Left renal pelvis (tissue), 4 donors: ENCODE results near the gene STIP1. TPM values are rescaled to one million over a fixed set of nuclear protein-coding genes. Genes with fewer than 3 reads are reported as not detected.

Experiments
- DNase-seq, 4 donors: peaks; one replicate each; pipeline ENCODE4 v3.0.0-alpha.2; 2013; ENCODE audit warnings: low read depth in 4 of 4, low spot score in 3 of 4
- polyA plus RNA-seq, 4 donors: library from polyadenylated mRNA; unstranded; fragments of 120-200 nt; gene quantifications; one replicate each; pipeline ENCODE4 v1.2.1, GENCODE V29; 2013; ENCODE audit not compliant: insufficient read length in 4 of 4

The STIP1 gene
- polyA plus RNA-seq, 4 donors: 125 to 232 (median 205) TPM

- no peak for DNase-seq
These were observed 62.6 kb downstream of the STIP1 start for GRCh38 chr11:64248578-64248977.

GRCh38 chr11:64249038-64249437, 63.1 kb downstream of the STIP1 start:
- no peak for DNase-seq

- no peak for DNase-seq
These were observed 63.8 kb downstream of the STIP1 start for GRCh38 chr11:64249563-64250414.

GRCh38 chr11:64250415-64251015, 64.5 kb downstream of the STIP1 start:
- no peak for DNase-seq

- DNase-seq: no peak
These were observed 65.2 kb downstream of the STIP1 start, which contains the start of gene PLCB3 for GRCh38 chr11:64251016-64251752. TSS of gene PLCB3 (plus strand) at chr11:64251530. CDS start at chr11:64251650, 120 bp downstream.

DNA sequence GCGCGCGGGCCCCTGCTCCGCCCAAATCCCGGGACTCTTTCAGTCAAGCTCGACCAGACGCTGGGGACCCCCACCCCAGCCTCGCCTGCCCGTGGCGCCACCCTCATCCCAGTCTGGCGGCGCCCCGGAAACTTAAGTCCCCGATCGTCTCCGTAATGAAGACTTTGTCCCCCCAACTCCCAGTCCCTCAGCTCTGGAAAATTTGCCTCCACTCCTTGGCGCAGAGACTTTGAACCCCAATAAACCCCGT, 65.7 kb downstream of the STIP1 start:
- DNase-seq: no peak

- DNase-seq: no peak
These were observed 66.3 kb downstream of the STIP1 start for GRCh38 chr11:64252003-64252872.

GRCh38 chr11:64253043-64253442, 67.1 kb downstream of the STIP1 start:
- no peak for DNase-seq

DNA sequence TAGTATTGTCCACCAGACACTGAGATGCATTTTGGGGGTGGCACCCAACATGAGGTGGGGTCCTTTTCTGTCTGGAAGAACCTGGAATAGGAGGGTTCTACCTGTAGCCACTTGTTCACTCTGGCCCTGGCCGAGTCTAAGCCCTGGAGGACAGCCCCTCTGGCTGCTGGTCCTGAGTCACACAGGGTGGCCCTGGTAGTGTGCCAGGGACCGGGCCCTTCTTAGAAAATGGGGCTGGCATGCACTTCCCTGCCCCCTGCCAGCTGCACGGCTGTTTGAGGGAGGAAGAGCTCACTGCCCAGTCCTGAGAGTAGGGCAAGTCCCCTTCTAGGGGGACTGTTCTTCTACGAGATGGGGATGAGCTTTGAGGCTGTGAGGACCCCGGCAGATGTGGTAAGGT, 67.5 kb downstream of the STIP1 start:
- DNase-seq: no peak

Other genes starting within 250 kb of the STIP1 start
- gene NAA40, start 247.2 kb upstream of the STIP1 start, polyA plus RNA-seq: 10 to 100 TPM; 19.3 to 39.8 (median 32.1) TPM
- 100 to 1,000 TPM; 150 to 327 (median 212) TPM for gene COX8A, start 211.6 kb upstream of the STIP1 start, polyA plus RNA-seq
- gene OTUB1, start 199.7 kb upstream of the STIP1 start, polyA plus RNA-seq: 100 to 1,000 TPM in 2 of 4 donors, 10 to 100 TPM in 2; 67.1 to 112 (median 101) TPM
- 1 to 10 TPM; 2.1 to 5.5 (median 3.5) TPM for gene FLRT1, start 150.2 kb upstream of the STIP1 start, polyA plus RNA-seq
- gene MACROD1, start 20.1 kb upstream of the STIP1 start, polyA plus RNA-seq: 10 to 100 TPM; 14.9 to 17.8 (median 15.3) TPM
- gene FERMT3, start 20.6 kb downstream of the STIP1 start, polyA plus RNA-seq: 1 to 10 TPM; 3.4 to 7.2 (median 5.6) TPM
- gene TRPT1, start 40.0 kb downstream of the STIP1 start, polyA plus RNA-seq: 10 to 100 TPM; 25.7 to 56.1 (median 40.1) TPM
- gene NUDT22, start 40.1 kb downstream of the STIP1 start, polyA plus RNA-seq: 10 to 100 TPM; 13.2 to 32.7 (median 19.1) TPM
- 10 to 100 TPM; 44.9 to 85.8 (median 59.1) TPM for gene DNAJC4, start 44.4 kb downstream of the STIP1 start, polyA plus RNA-seq
- 100 to 1,000 TPM in 2 of 4 donors, 10 to 100 TPM in 2; 82.6 to 115 (median 99.9) TPM for gene VEGFB, start 48.4 kb downstream of the STIP1 start, polyA plus RNA-seq
- 10 to 100 TPM; 61.0 to 99.2 (median 86.6) TPM for gene FKBP2, start 54.9 kb downstream of the STIP1 start, polyA plus RNA-seq
- 10 to 100 TPM; 54.4 to 90.9 (median 69.8) TPM for gene PPP1R14B, start 60.8 kb downstream of the STIP1 start, polyA plus RNA-seq
- 10 to 100 TPM; 12.4 to 17.1 (median 13.7) TPM for gene PLCB3, start 65.4 kb downstream of the STIP1 start, polyA plus RNA-seq
- gene BAD, start 98.5 kb downstream of the STIP1 start, polyA plus RNA-seq: 10 to 100 TPM; 42.1 to 69.9 (median 48.3) TPM
- gene GPR137, start 99.7 kb downstream of the STIP1 start, polyA plus RNA-seq: 10 to 100 TPM; 27.4 to 48.6 (median 30.6) TPM
- gene KCNK4, start 105.1 kb downstream of the STIP1 start, polyA plus RNA-seq: under 1 TPM in 1 of 4 donors, not detected in 3; 0.16 TPM
- gene CATSPERZ, start 114.2 kb downstream of the STIP1 start, polyA plus RNA-seq: under 1 TPM in 1 of 4 donors, not detected in 3; 0.79 TPM
- gene ESRRA, start 119.4 kb downstream of the STIP1 start, polyA plus RNA-seq: 10 to 100 TPM in 3 of 4 donors, 1 to 10 TPM in 1; 7.4 to 31.0 (median 17.2) TPM
- gene TRMT112, start 131.4 kb downstream of the STIP1 start, polyA plus RNA-seq: 100 to 1,000 TPM; 208 to 244 (median 221) TPM
- gene PRDX5, start 131.9 kb downstream of the STIP1 start, polyA plus RNA-seq: 100 to 1,000 TPM; 156 to 230 (median 184) TPM
- 1 to 10 TPM; 2.7 to 5.2 (median 3.6) TPM for gene CCDC88B, start 154.0 kb downstream of the STIP1 start, polyA plus RNA-seq
- gene RPS6KA4, start 173.0 kb downstream of the STIP1 start, polyA plus RNA-seq: 10 to 100 TPM in 3 of 4 donors, 1 to 10 TPM in 1; 9.4 to 16.3 (median 13.5) TPM